Right cardiac atrium (tissue), 5 donors: ENCODE data around the gene MROH8. TPM values are rescaled to one million over a fixed set of nuclear protein-coding genes. Genes with fewer than 3 reads are reported as not detected.

Experiments
- ATAC-seq, 2 donors: fragments of 200-7000 bp; cut with Tn5 transposase; one replicate each; pipeline versions ENCODE4 v1.8.0 to v1.9.1; 2020; ENCODE audit warnings: moderate library complexity in 2 of 2, mild to moderate bottlenecking in 1 of 2
- DNase-seq, 3 donors: peaks; one replicate each; pipeline ENCODE4 v3.0.0-alpha.2; 2020
- H3K27ac ChIP-seq: one replicate; pipeline ENCODE4 v1.5.1; 2013; ENCODE audit warnings: mild to moderate bottlenecking, low read length, control low read depth, moderate library complexity
- H3K27me3 ChIP-seq: one replicate; pipeline ENCODE4 v1.6.1; 2013; ENCODE audit not compliant: control insufficient read depth, insufficient read depth
- H3K4me1 ChIP-seq: one replicate; pipeline ENCODE4 v1.6.1; 2013; ENCODE audit warnings: low read length; ENCODE audit not compliant: control insufficient read depth, insufficient read depth
- H3K4me3 ChIP-seq: one replicate; pipeline ENCODE4 v1.5.1; 2013; ENCODE audit warnings: low read length, control low read depth
- H3K9me3 ChIP-seq: one replicate; pipeline ENCODE4 v1.6.1; 2013; ENCODE audit warnings: low read length; ENCODE audit not compliant: control insufficient read depth
- WGBS: extraction: QIAGEN DNeasy Blood & Tissue Kit; methylation state at CpG from one replicate; pipeline ENCODE4 v1.1.7; 2013; 5-methylcytosine and 5-hydroxymethylcytosine counted together
- intact Hi-C, 4 donors: fragments of 100-400 bp; cut with DNase I; formaldehyde crosslinking; loops; one replicate each; pipeline versions ENCODE4 v1.11.0 to v1.14.0; 2022 to 2023
- polyA plus RNA-seq: library from polyadenylated mRNA; stranded (reverse); fragments of 200-250 nt; gene quantifications from one replicate; pipeline ENCODE4 v1.2.3, GENCODE V29; 2013
- total RNA-seq, 4 donors: library from RNA; stranded (reverse); fragmentation: NEBNext Ultra II Directional; extraction: Animal tissue kit (Norgen Biotek cat#: 25700); gene quantifications; one replicate each; pipeline ENCODE4 v1.2.1, GENCODE V29; 2021
- donor health status: healthy with polysubstance abuse.
- donor health status: DM: no; HTN: yes; CAD: no.
- donor health status: DM: no; HTN: no; CAD: no.
- donor health status: DM: no; HTN: yes; CAD: no; lungs with severe emphysema.
- donor health status: DM: yes; HTN: yes; CAD: no.

MROH8 gene
- total and polyA plus RNA-seq, 5 donors = 3.8 to 8.4 (median 6.3) TPM

DNA sequence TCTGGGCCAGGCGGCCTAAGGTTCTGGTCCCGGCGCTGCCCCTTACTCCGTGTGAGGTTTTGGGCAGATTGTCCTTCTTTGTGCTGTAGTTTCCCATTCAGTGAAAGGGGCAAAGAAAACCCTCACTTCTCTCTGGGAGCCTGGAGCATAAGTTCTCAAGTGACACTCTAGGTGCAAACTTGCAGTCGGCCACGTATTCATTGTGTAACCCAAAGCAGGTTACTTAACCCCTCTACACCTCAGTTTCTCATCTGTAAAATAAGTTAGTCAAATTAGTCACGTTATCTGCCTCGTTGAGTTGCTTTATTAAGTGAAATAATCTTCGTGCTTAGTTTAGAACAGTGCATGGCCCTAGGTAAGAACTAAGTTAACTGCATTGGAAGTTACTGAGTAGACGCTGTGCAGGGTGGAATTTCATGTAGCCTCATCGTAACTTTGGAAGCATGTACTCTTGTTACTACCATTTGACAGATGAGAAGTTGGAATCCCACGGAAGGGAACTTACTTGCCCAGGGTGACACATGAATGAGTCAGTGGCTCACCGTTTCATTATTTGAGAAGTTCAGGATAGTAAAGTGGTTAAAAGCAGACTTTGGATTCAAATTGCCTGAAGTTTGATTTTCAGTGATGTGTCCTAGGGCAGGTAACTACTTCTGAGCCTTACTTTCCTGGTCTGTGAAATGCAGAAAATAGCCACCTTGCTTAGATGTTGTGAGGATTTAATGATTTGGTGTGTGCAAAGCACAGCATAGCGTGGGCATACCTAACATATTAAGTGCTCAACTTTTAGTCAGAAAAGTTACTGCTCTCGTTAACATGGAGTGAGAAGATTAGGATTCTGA is 556 bp upstream of the MROH8 start:
- WGBS = 9% methylated on average over 15 of the region's 15 CpGs
- peaks cover 8% of the 10 kb centered on the region for H3K4me1 ChIP-seq
- intact Hi-C loops = no loop called here

GRCh38 chr20:37172836-37173235 is 6.5 kb downstream of the MROH8 start:
- no peaks in the 10 kb centered on the region for H3K9me3 ChIP-seq
- H3K27me3 ChIP-seq = no peaks in the 10 kb centered on the region
- 94% methylated on average over 4 of the region's 4 CpGs for WGBS
- no peak overlapping the region for H3K4me3 ChIP-seq
- H3K27ac ChIP-seq = no peak overlapping the region
- H3K4me1 ChIP-seq = no peaks in the 10 kb centered on the region
- DNase-seq (no peak), ATAC-seq (no peak)
- intact Hi-C loops = no loop called here

More for the DNA sequence above, 556 bp upstream of the MROH8 start:
- H3K9me3 ChIP-seq = no peaks in the 10 kb centered on the region
- no peak for ATAC-seq
- peak overlapping the region; percentile 89 for H3K4me3 ChIP-seq
- H3K27ac ChIP-seq = peak overlapping the region; percentile 98
- H3K27me3 ChIP-seq = no peaks in the 10 kb centered on the region
- DNase-seq = no peak

DNA sequence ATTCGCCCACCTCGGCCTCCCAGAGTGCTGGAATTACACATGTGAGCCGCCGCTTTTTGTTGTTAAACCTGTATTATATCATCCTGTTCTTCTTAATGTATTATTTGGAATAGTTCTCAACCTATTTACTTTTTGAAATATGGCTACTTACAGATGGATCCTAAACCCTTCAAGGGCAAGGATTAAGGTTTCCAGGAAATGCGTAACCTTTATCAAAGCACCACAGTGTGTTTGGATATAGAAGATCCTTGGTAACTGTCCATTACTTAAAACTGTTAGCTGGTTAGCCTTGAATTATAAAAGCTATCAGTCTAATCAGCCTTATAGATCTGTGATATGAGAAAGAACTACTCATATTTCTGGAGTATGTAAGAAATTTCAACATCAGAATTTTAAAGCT is 12.5 kb downstream of the MROH8 start:
- H3K27me3 ChIP-seq = no peaks in the 10 kb centered on the region
- no peaks in the 10 kb centered on the region for H3K9me3 ChIP-seq
- WGBS = 96% methylated on average over 5 of the region's 5 CpGs
- ATAC-seq (no peak), DNase-seq (no peak)
- intact Hi-C loops = no loop called here
- H3K27ac ChIP-seq = no peak overlapping the region
- no peak overlapping the region for H3K4me3 ChIP-seq
- H3K4me1 ChIP-seq = no peaks in the 10 kb centered on the region

DNA sequence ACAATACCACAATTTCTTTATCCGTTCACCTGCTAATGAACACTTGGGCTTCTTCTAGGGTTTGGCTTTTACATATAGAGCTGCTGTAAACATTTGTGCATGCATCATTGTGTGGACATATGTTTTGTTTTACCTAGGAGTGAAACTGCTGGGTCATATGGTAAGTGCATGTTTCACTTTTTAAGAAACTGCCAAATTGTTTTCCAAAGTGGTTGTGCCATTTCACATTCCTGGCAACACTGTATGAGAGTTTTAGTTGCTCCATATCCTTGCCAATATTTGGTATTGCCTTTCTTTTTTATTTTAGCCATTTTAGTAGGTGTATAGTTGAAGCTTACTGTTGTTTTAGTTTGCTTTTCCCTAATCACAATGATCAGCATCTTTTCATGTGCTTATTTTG is 14.3 kb downstream of the MROH8 start:
- Histone ChIP-seq H3K27me3 (no peaks in the 10 kb centered on the region), H3K9me3 (no peaks in the 10 kb centered on the region), H3K4me3 (no peak overlapping the region), H3K27ac (no peak overlapping the region), H3K4me1 (no peaks in the 10 kb centered on the region)
- ATAC-seq (no peak), DNase-seq (no peak)
- 99% methylated on average over 1 of the region's 1 CpG for WGBS
- intact Hi-C loops = no loop called here

- H3K9me3 ChIP-seq = no peaks in the 10 kb centered on the region
- no peaks in the 10 kb centered on the region for H3K27me3 ChIP-seq
- no peaks in the 10 kb centered on the region for H3K4me1 ChIP-seq
- H3K4me3 ChIP-seq = no peak overlapping the region
- ATAC-seq = no peak
- intact Hi-C loops = no loop called here
- no peak overlapping the region for H3K27ac ChIP-seq
- DNase-seq = no peak
- 86% methylated on average over 4 of the region's 4 CpGs for WGBS
Observed at GRCh38 chr20:37163832-37164554, 15.4 kb downstream of the MROH8 start.

DNA sequence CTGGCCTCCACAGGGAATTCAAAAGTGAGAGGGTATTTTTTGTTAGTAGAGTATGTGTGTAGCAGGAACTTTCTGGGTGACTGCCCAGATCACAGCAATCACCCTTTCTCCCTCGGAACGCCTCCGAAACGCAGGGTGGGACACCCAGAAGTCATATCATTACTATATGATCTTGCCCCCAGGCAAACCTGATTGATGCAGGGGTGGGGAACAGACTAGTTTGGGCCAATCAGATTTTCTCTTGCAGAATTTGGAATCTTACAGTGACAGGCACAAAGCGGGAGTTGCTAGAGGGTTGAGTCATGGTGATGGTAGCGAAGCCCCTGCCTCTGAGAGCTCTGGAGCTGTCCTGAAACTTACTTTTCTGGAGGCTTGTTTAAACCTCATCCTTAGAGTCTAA is 16.7 kb downstream of the MROH8 start:
- no peaks in the 10 kb centered on the region for H3K9me3 ChIP-seq
- H3K4me3 ChIP-seq = no peak overlapping the region
- WGBS = 58% methylated on average over 6 of the region's 6 CpGs
- H3K4me1 ChIP-seq = no peaks in the 10 kb centered on the region
- intact Hi-C loops = no loop called here
- no peak overlapping the region for H3K27ac ChIP-seq
- no peak for ATAC-seq
- no peak for DNase-seq
- no peaks in the 10 kb centered on the region for H3K27me3 ChIP-seq

- H3K27ac ChIP-seq = no peak overlapping the region
- no peak for DNase-seq
- no peak overlapping the region for H3K4me3 ChIP-seq
- no peaks in the 10 kb centered on the region for H3K27me3 ChIP-seq
- no peak for ATAC-seq
- H3K4me1 ChIP-seq = no peaks in the 10 kb centered on the region
- intact Hi-C loops = no loop called here
- WGBS = 74% methylated on average over 12 of the region's 12 CpGs
- H3K9me3 ChIP-seq = no peaks in the 10 kb centered on the region
Observed at GRCh38 chr20:37161830-37162549, 17.4 kb downstream of the MROH8 start.

- no peaks in the 10 kb centered on the region for H3K27me3 ChIP-seq
- no peaks in the 10 kb centered on the region for H3K9me3 ChIP-seq
- no peak overlapping the region for H3K27ac ChIP-seq
- intact Hi-C loops = no loop called here
- no peak for DNase-seq
- 50% methylated on average over 10 of the region's 10 CpGs for WGBS
- ATAC-seq = peak; percentile 73 to 87
- no peaks in the 10 kb centered on the region for H3K4me1 ChIP-seq
- no peak overlapping the region for H3K4me3 ChIP-seq
Observed at GRCh38 chr20:37160683-37161082, 18.7 kb downstream of the MROH8 start.

DNA sequence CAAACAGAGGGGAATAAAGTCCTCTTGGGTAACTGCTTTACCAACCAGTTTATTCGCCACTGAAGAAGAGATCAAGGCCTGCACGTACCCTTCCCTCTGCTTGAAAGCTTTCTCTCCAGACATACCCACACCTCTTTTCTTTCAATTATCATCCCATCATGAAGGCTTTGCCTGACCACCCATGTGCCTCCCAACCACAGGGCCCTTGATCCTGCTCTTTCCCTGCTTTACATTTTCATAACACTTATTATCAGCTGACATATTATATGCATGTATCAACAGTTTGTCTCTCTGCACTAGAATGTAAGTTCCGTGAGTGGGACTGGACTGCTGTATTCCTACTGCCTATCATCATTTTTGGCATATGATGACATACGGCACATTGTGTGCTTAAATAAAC is 21.1 kb downstream of the MROH8 start:
- no peaks in the 10 kb centered on the region for H3K4me1 ChIP-seq
- DNase-seq = no peak
- H3K27me3 ChIP-seq = no peaks in the 10 kb centered on the region
- H3K9me3 ChIP-seq = no peaks in the 10 kb centered on the region
- intact Hi-C loops = no loop called here
- H3K4me3 ChIP-seq = no peak overlapping the region
- no peak overlapping the region for H3K27ac ChIP-seq
- no peak for ATAC-seq
- 96% methylated on average over 4 of the region's 4 CpGs for WGBS

GRCh38 chr20:37155987-37156386 is 23.4 kb downstream of the MROH8 start:
- Histone ChIP-seq H3K9me3 (no peaks in the 10 kb centered on the region), H3K27ac (no peak overlapping the region), H3K4me3 (no peak overlapping the region), H3K27me3 (no peaks in the 10 kb centered on the region), H3K4me1 (no peaks in the 10 kb centered on the region)
- intact Hi-C loops = no loop called here
- 92% methylated on average over 9 of the region's 9 CpGs for WGBS
- ATAC-seq (no peak), DNase-seq (no peak)

GRCh38 chr20:37154684-37155298 is 24.6 kb downstream of the MROH8 start:
- WGBS = 88% methylated on average over 6 of the region's 6 CpGs
- no peak for ATAC-seq
- intact Hi-C loops = no loop called here
- no peak overlapping the region for H3K27ac ChIP-seq
- no peaks in the 10 kb centered on the region for H3K9me3 ChIP-seq
- no peak overlapping the region for H3K4me3 ChIP-seq
- H3K27me3 ChIP-seq = no peaks in the 10 kb centered on the region
- no peaks in the 10 kb centered on the region for H3K4me1 ChIP-seq
- no peak for DNase-seq
